ENCODE measurements around the gene EML1.

Gene EML1

DNA sequence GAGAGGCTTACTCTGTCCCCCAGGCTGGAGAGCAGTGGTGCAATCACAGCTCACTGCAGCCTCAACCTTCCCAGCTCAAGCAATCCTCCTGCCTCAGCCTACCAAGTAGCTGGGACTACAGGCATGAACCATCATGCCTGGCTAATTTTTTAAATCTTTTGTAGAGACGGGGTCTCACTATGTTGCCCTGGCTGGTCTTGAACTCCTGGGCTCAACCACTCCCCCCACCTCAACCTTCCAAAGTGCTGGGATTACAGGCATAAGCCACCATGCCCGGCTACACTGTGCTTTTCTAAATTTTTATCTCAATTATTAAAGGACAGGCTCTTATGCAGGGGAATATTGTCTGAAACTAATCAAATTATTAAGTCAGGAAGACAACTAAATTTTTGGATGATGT lies 44.6 kb downstream of the EML1 start:
- no peak for DNase-seq

- DNase-seq: no peak
Observed at GRCh38 chr14:99838639-99839134, 45.5 kb downstream of the EML1 start.

- DNase-seq: no peak
Observed at GRCh38 chr14:99839696-99840095, 46.5 kb downstream of the EML1 start.

- no peak for DNase-seq
Observed at GRCh38 chr14:99840265-99840664, 47.1 kb downstream of the EML1 start.

GRCh38 chr14:99840774-99841305 lies 47.6 kb downstream of the EML1 start:
- DNase-seq: no peak

DNA sequence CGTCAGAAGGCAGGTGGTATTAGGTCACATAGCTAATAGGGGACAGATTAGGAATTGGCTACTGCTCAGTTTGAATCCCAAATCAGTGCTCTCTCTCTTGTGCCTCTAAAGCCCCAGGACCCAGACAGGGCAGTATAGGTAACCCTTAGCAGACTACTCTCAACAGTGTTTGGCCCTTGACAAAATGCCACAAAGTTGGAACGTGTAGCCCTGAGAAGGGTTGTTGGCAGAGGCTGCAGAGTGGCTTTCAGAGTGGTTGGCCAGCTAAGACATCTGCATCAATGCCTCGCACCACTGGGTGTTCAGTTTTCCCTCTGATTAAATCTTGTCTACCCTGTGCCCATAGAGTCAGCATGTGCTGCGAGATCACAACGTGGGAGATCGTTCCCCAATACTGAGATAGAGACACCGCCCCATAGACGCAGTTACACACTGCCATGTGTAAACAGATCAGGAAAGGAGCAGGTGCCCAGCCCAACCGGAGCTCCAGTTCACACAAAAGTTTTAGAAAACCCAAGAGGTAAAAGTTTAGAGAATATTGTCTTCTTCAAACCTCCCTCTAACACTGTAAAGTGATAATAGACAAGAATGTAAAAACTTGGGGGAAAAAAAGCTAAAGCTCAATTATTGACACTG lies 48.3 kb downstream of the EML1 start:
- DNase-seq: no peak

DNA sequence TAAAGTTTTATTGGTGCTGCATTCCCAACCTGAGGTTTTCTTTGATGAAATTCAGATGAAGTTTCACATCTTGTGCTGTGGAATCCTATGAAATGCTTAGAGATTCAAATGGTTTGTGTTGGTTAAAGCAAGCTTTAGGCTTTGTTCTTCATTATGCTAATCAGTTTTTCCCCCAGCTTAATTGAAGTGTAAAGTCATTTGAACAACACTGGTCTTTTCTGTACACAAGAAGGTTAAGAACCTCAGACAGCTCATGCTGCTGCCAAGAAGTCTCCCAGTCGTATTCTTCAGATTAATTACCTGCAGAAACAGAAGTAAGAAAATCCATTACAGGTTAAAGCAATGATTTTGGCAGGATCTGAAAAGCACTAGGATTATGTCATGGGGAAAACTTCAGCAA lies 48.9 kb downstream of the EML1 start:
- no peak for DNase-seq

GRCh38 chr14:99846808-99847207 lies 53.6 kb downstream of the EML1 start:
- DNase-seq: no peak

DNA sequence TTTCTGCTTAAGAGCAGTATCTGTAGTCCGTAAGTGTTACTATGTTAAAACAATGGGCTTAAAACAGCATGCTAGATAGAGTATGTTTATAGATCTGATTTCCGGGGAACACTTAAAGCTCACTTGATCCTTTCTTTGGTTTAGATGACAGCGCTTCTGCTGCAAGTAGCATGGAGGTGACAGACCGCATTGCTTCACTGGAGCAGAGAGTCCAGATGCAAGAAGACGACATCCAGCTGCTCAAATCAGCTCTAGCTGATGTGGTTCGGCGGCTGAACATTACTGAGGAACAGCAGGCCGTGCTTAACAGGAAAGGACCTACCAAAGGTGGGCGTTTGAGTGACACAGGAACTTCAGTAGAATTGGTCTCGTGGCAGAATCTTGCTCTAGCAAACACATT lies 57.5 kb downstream of the EML1 start:
- DNase-seq: no peak

DNA sequence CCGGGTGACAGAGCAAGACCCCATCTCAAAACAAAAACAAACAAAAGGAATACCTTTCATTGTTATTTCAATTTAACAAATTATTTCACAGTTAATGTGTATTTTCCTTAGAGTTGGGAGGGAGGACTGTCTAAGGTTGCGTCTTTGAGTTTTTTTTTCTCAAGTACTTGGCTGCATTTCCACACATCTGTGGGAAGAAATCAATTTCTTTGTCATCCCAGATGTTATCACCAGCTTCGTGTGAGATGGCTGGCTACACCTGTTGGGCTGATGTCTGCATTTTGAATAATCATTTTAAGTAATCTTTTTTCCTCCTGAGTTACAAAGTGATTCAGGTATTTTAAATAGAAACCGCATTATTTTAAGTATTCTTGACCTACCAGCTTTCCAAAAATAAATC lies 59.4 kb downstream of the EML1 start:
- DNase-seq: no peak

- DNase-seq: no peak
Observed at GRCh38 chr14:99853206-99853605, 60.0 kb downstream of the EML1 start.

- no peak for DNase-seq
Observed at GRCh38 chr14:99854831-99855230, 61.6 kb downstream of the EML1 start.

DNA sequence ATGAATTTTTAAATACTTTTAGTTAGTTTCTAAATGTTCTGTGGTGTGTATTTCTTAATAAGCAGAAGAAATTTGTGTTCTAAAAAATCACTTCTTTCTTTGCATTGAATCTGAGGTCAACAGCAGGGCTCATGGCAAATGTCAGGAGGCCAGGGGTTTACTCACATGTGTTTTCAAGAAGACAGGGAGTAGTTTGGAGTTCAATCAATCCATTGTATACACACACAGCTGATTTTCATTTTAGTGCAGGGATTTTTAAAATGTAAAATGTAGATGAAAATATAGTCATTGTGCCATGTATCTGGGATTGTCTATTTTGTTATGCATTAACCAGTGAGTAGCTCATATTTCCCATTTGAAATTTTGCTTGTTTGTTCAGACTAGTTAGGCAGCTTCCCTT lies 62.1 kb downstream of the EML1 start:
- DNase-seq: no peak

- no peak for DNase-seq
Observed at GRCh38 chr14:99857551-99857950, 64.3 kb downstream of the EML1 start.

GRCh38 chr14:99860219-99860618 lies 67.0 kb downstream of the EML1 start:
- no peak for DNase-seq

GRCh38 chr14:99862136-99862535 lies 68.9 kb downstream of the EML1 start:
- no peak for DNase-seq

DNA sequence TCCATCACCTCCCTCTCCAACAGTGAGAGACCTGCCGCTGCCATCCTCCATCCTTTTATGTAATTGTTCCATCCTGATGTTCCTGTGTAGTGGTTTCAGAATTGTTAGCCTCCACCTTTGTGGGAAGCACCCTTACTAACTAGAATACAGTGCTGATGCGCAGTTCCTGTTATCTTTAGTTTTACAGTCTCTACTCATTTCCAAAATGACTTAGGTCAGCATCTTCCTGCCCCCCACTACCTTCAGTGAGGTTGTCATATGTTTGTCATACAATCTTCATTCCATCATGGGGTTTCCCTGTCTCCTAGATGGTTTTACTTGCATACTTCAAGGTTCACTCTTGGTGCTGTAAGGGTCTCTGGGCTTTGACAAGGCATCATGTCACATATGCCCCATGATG lies 69.8 kb downstream of the EML1 start:
- DNase-seq: no peak

GRCh38 chr14:99865408-99865807 lies 72.2 kb downstream of the EML1 start:
- no peak for DNase-seq

- DNase-seq: no peak
Observed at GRCh38 chr14:99870617-99871016, 77.4 kb downstream of the EML1 start.

- no peak for DNase-seq
Observed at GRCh38 chr14:99871771-99872170, 78.6 kb downstream of the EML1 start.

DNA sequence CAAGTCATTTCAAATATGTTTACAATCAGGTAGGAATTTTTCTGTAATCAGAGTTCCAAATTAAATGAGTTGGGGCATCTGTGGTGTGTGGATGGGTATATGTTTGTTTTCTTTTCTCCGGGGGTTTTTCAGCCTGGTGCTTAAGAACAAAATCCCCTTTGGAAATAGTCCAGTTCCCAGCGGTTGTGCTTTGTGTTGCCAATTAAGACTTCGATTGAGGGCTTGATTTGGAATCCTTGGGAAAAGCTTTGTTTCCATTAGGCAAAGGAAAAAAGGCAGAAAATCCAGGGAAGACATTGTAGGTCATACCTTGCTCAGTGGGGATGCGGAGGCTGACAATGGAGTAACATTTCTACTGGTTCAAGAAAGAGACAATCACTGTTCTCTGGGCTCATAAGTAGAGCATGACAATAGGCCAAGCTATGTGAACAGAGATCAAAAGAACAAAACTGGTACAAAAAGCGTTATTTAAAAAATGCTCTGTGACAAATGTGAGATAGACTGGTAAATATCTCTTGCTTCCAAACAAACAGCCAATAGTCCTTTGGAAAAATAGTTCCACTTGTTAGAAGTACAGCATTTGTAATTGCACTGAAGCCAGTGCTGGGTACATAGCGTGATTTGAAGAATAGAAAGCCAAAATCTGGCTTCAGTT lies 79.7 kb downstream of the EML1 start:
- no peak for DNase-seq

GRCh38 chr14:99873653-99874052 lies 80.4 kb downstream of the EML1 start:
- DNase-seq: no peak

- DNase-seq: no peak
Observed at GRCh38 chr14:99874306-99874705, 81.1 kb downstream of the EML1 start.

- DNase-seq: no peak
Observed at GRCh38 chr14:99875421-99875820, 82.2 kb downstream of the EML1 start.

DNA sequence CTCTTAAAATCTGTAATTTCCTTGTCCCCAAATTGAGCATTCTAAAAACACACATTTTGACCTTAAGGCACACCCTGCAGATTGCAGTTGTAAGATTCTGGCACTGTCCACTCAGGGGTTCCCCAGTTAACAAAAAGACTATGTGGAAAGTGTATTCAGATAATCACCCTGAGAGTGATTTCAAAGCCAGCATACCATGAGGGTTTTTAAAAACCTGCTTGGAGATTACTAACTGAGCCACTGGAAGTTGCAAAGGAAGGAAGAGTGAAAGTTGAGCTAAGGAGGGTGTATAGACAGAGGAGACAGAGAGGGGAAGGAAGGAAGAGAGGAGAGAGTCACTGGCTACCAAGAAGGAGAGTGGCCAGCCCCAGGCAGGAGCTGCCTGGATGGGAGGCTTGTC lies 82.6 kb downstream of the EML1 start:
- DNase-seq: no peak
